DND-41 (cell line): ENCODE results near the gene BICDL2.

Experiments used
- CTCF ChIP-seq: IDR thresholded peaks from 2 replicates; pipeline ENCODE4 v1.5.1; 2012; ENCODE audit warnings: borderline replicate concordance, low read length, moderate library complexity, mild to moderate bottlenecking; ENCODE audit not compliant: poor library complexity, severe bottlenecking; ENCODE audit errors: extremely low read depth
- EZH2 ChIP-seq: IDR thresholded peaks from 3 replicates; pipeline ENCODE4 v1.6.1; 2012; ENCODE audit warnings: borderline replicate concordance, low read depth, mild to moderate bottlenecking, moderate library complexity, low read length, inconsistent platforms; ENCODE audit not compliant: severe bottlenecking

DNA sequence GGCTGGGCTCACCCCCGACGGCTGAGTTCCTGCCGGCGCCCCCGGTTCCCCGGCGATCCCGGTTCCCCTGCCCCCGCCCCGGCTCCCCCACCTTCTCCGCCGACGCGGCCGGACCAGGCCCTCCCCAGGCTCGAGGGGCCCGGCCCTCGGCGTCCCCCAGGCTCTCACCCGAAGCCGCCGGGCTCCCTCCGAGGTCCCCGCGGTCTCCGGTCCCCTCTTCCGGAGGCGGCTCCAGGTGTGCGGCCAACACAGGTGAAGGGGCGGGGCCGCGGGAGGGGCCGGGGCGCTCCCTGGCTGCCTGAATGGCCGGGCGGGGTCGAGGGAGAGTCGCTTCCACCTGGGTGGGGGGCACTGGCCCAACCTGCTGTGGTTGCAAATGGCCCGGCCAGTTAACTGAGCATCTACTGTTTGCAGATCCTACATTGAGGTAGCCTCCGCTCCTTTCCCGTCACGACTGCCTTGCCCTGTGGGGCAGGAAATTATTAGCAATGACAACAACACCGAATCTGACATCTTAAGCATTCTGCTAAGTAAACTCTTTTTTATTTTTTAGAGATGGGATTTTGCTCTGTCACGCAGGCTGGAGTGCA is at the start of gene BICDL2:
- TF ChIP-seq EZH2 = no peak
- no peak for TF ChIP-seq CTCF
